GM12872 (cell line): ENCODE measurements around the gene PRDM11.

Source experiments
- CTCF ChIP-seq: IDR thresholded peaks from 3 replicates; pipeline ENCODE4 v1.5.1; 2011; ENCODE audit warnings: low read depth, mild to moderate bottlenecking, low read length, moderate library complexity; ENCODE audit not compliant: insufficient read depth

The PRDM11 gene

DNA sequence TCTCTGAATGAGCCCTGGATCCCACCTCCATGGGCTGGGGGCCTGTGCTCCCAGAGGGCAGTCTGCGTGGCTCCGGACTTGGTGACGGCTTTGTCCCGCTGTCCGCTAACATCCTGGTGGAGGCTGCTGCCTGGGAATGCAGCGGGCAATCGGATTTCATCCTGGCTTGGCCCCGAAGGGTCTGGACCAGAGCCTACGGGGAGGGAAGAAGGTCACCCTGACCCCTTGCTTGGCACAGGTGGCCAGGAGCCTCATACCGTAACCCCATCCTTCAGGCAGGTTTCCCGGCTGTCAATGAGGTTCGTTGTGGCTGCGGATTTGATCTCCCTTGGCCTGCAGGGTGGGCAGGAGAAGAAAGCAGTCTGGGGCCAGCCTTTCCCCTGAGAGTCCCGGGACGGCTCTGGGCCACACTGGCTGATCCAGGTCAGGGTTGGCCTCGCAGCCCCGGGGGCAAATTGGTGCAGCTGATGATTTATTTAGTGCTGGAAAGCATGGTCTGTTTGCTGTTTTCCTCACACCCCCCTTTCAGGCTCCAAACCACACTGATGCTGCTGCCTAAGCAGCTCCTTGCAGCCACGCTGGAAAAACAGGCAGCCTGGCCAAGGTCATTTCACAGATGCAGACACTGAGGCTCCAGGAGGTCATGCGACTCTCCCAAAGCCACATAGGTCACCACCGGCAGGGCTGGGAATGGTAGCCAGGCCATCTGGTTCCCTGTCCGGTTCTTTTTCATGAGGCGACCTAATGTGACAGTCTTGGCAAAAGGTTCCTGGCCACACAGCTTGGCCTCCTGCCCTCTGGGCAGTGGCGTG, 15.0 kb downstream of the PRDM11 start:
- TF ChIP-seq CTCF = no peak

DNA sequence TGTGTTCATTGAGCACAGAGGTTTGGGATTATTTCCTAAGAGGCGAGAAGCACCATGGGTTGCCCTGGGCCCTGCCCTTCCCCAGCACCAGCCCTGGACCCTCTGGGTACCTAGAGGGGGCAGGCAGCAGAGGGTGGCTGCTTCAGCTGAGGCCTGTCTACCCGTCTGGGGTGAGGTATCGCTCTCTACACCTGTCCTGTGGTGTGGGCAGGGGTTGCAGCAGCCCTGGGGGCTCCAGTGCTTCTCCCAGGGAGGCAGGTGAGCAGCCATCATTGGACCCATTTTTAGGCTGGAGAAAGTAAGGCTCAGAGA, 15.6 kb downstream of the PRDM11 start:
- no peak for TF ChIP-seq CTCF

- no peak for TF ChIP-seq CTCF
Observed at GRCh38 chr11:45162916-45163879, 16.8 kb downstream of the PRDM11 start.

- TF ChIP-seq CTCF = no peak
Observed at GRCh38 chr11:45163956-45164575, 17.6 kb downstream of the PRDM11 start.

GRCh38 chr11:45165386-45165785, 18.9 kb downstream of the PRDM11 start:
- TF ChIP-seq CTCF = no peak

DNA sequence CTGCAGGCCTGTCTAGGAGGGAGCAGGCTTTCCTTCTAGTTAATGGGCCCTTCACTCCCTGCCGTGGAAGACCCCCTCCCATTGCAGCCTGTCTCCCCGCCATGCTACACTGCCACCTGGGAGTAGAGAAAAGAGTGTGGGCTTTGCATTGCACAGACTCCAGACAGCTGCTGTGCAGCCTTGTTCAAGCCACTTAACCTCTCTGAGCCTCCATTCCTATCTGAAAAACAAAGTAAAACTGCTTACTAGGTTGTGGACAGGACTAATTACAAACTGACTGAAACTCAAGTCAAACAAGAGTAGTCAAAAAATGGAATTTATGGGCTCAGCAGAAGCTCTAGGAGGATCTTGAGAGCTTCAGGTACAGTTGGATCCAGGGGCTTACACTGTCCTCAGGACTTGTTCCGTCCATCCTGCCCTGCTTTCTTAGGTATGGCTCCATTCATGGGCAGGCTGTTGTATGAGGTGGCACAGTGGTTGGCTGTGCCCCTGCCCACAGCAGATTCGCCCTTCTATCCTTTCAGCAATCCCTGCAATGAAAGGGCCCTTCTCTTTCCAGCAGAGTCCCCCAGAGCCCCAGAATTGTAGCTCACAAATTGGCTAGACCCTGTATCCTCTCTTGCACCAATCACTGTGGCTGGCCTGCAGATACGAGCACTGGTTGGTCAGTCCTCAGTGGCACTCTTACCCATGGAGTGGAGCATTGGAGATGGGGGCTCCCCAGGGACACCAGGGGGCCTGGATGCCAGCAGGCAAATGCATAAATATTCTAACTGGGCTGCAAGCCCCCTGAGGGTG, 19.6 kb downstream of the PRDM11 start:
- TF ChIP-seq CTCF = no peak
